ENCODE measurements around the gene B3GALT4. TPM values are rescaled to one million over a fixed set of nuclear protein-coding genes. Genes with fewer than 3 reads are reported as not detected.

Gene B3GALT4
- total RNA-seq, 1 experiment from 2014 or later = 18.2 TPM

GRCh38 chr6:33289784-33290315, 12.9 kb downstream of the B3GALT4 start:
- intact Hi-C loops (cut with micrococcal nuclease; ENCODE audit: unreplicated experiment) = loop anchor here (1.0 kb wide), 1 partner anchor 7 kb away; no protein-coding TSS in a partner anchor
- BruUV-seq (replicated peaks) = TSS peak; percentile 90
- H3K9me3 Mint-ChIP-seq (ENCODE audit: low read depth, unreplicated experiment) = no peaks in the 10 kb centered on the region
- CTCF ChIA-PET = interaction anchor here (1.1 to 2.7 kb wide), 6 partner anchors 8 to 126 kb away, joined by 3 to 11 read pairs (median 10); partner anchors contain the start of genes B3GALT4, RGL2, RPS18 and VPS52
- no peak for TF ChIP-seq CTCF (IDR thresholded peaks at IDR 0.05; ENCODE audit: unreplicated experiment)
- H3K27ac Mint-ChIP-seq (ENCODE audit: unreplicated experiment) = peak overlapping the region; percentile 69
- peak overlapping the region; percentile 81 for H3K4me3 Mint-ChIP-seq (ENCODE audit: low read depth, unreplicated experiment)
- DNase-seq = no peak
- H3K36me3 Mint-ChIP-seq (ENCODE audit: insufficient read depth, unreplicated experiment) = peaks cover 70% of the 10 kb centered on the region
- H3K4me1 Mint-ChIP-seq (ENCODE audit: low read depth, unreplicated experiment) = peaks cover 39% of the 10 kb centered on the region
- no peaks in the 10 kb centered on the region for H3K27me3 Mint-ChIP-seq (ENCODE audit: unreplicated experiment)

- H3K27me3 Mint-ChIP-seq (ENCODE audit: unreplicated experiment) = no peaks in the 10 kb centered on the region
- peak overlapping the region; percentile 69 for H3K27ac Mint-ChIP-seq (ENCODE audit: unreplicated experiment)
- no peak for TF ChIP-seq CTCF (IDR thresholded peaks at IDR 0.05; ENCODE audit: unreplicated experiment)
- peaks cover 42% of the 10 kb centered on the region for H3K4me1 Mint-ChIP-seq (ENCODE audit: low read depth, unreplicated experiment)
- peak overlapping the region; percentile 81 for H3K4me3 Mint-ChIP-seq (ENCODE audit: low read depth, unreplicated experiment)
- DNase-seq = no peak
- peaks cover 72% of the 10 kb centered on the region for H3K36me3 Mint-ChIP-seq (ENCODE audit: insufficient read depth, unreplicated experiment)
- intact Hi-C loops (cut with micrococcal nuclease; ENCODE audit: unreplicated experiment) = no loop called here
- H3K9me3 Mint-ChIP-seq (ENCODE audit: low read depth, unreplicated experiment) = no peaks in the 10 kb centered on the region
- no TSS peak for BruUV-seq (replicated peaks)
- CTCF ChIA-PET = interaction anchor here (0.9 to 2.2 kb wide), 2 partner anchors 13 to 27 kb away, joined by 5 to 10 read pairs; partner anchors contain the start of genes B3GALT4 and ZBTB22
These were observed 13.5 kb downstream of the B3GALT4 start for GRCh38 chr6:33290459-33290858.

GRCh38 chr6:33292996-33293682, 16.2 kb downstream of the B3GALT4 start:
- DNase-seq = no peak
- Mint-ChIP-seq H3K36me3 (ENCODE audit: insufficient read depth, unreplicated experiment) (peaks cover 83% of the 10 kb centered on the region), H3K27me3 (ENCODE audit: unreplicated experiment) (no peaks in the 10 kb centered on the region), H3K4me3 (ENCODE audit: low read depth, unreplicated experiment) (no peak overlapping the region), H3K4me1 (ENCODE audit: low read depth, unreplicated experiment) (peaks cover 33% of the 10 kb centered on the region), H3K27ac (ENCODE audit: unreplicated experiment) (peak overlapping the region; percentile 17), H3K9me3 (ENCODE audit: low read depth, unreplicated experiment) (no peaks in the 10 kb centered on the region)
- TF ChIP-seq CTCF (IDR thresholded peaks at IDR 0.05; ENCODE audit: unreplicated experiment) = no peak
- CTCF ChIA-PET = no interaction called here
- no TSS peak for BruUV-seq (replicated peaks)
- intact Hi-C loops (cut with micrococcal nuclease; ENCODE audit: unreplicated experiment) = no loop called here

GRCh38 chr6:33294086-33294823, 17.3 kb downstream of the B3GALT4 start:
- intact Hi-C loops (cut with micrococcal nuclease; ENCODE audit: unreplicated experiment) = no loop called here
- no peak overlapping the region for H3K27ac Mint-ChIP-seq (ENCODE audit: unreplicated experiment)
- H3K27me3 Mint-ChIP-seq (ENCODE audit: unreplicated experiment) = no peaks in the 10 kb centered on the region

More at GRCh38 chr6:33294086-33294823, 17.3 kb downstream of the B3GALT4 start:
- Mint-ChIP-seq H3K36me3 (ENCODE audit: insufficient read depth, unreplicated experiment) (peaks cover 83% of the 10 kb centered on the region), H3K4me3 (ENCODE audit: low read depth, unreplicated experiment) (no peak overlapping the region), H3K9me3 (ENCODE audit: low read depth, unreplicated experiment) (no peaks in the 10 kb centered on the region), H3K4me1 (ENCODE audit: low read depth, unreplicated experiment) (peaks cover 34% of the 10 kb centered on the region)
- BruUV-seq (replicated peaks) = no TSS peak
- no peak for DNase-seq
- no peak for TF ChIP-seq CTCF (IDR thresholded peaks at IDR 0.05; ENCODE audit: unreplicated experiment)
- CTCF ChIA-PET = interaction anchor here (0.5 kb wide), 1 partner anchor 15 kb away, joined by 3 read pairs; no protein-coding TSS in a partner anchor

Measured in Calu3 (cell line).